K562 (cell line): Measurements from ENCODE around the gene SLC8A1. TPM values are rescaled to one million over a fixed set of nuclear protein-coding genes. Genes with fewer than 3 reads are reported as not detected.

Experiments used
- ATAC-seq: fragments of 200-7000 bp; cut with Tn5 transposase; 3 replicates; pipeline ENCODE4 v1.9.1; 2020; ENCODE audit warnings: moderate library complexity
- BruUV-seq: library from RNA; stranded (reverse); fragments of 400-500 nt; replicated peaks from 2 replicates; lab custom pipeline; 2021; lab: Mats Ljungman, UMichigan
- CTCF ChIA-PET: fragments of 300-600 bp; formaldehyde crosslinking; extraction: SDS; loops from one replicate; lab custom pipeline; 2021; ENCODE audit warnings: low intra/inter-chr PET ratio; lab: Yijun Ruan, JAX
- POLR2A ChIA-PET: fragments of 300-600, 350-650 bp; sonication (Branson Sonifier 250); formaldehyde crosslinking; extraction: SDS; loops from one replicate; lab custom pipeline; 2021; ENCODE audit warnings: antibody characterized with exemption, inconsistent platforms; lab: Yijun Ruan, JAX
- DNase-seq, 4 experiments: peaks; one replicate each; pipeline versions ENCODE4 v3.0.0 to v3.0.0-alpha.2; 2011 to 2018; ENCODE audit warnings: low spot score in 3 of 4, mixed read lengths in 3 of 4; ENCODE audit errors: extremely low read depth in 1 of 4
- FAIRE-seq: peaks from 2 replicates; lab custom pipeline; 2011; peaks lifted over from hg19 to GRCh38; lab: Jason Lieb, UNC
- H2AFZ ChIP-seq: 2 replicates; pipeline ENCODE4 v1.6.0; 2011; ENCODE audit warnings: low read depth, low read length, control low read depth, inconsistent platforms
- H3K27ac ChIP-seq: fragments of 200-600 bp; 3 replicates; pipeline ENCODE4 v1.8.0; 2011; ENCODE audit warnings: low read depth, mild to moderate bottlenecking, control low read depth, inconsistent platforms, low read length, moderate library complexity, mixed read lengths; ENCODE audit errors: extremely low read depth
- H3K27me3 ChIP-seq, 2 experiments: fragments of 300-600 bp in 1 of 2; 2 replicates in 1 of 2; 3 replicates in 1 of 2; pipeline versions ENCODE4 v1.6.0 to v1.8.0; 2011; ENCODE audit warnings: inconsistent platforms in 2 of 2, low read length in 2 of 2, mild to moderate bottlenecking in 1 of 2, mixed read lengths in 1 of 2, moderate library complexity in 1 of 2; ENCODE audit not compliant: control insufficient read depth in 2 of 2, insufficient read depth in 2 of 2
- H3K36me3 ChIP-seq: fragments of 300-600 bp; 3 replicates; pipeline ENCODE4 v1.8.0; 2011; ENCODE audit warnings: mild to moderate bottlenecking, low read length, inconsistent platforms; ENCODE audit not compliant: control insufficient read depth, insufficient read depth
- H3K4me1 ChIP-seq, 2 experiments: fragments of 200-600 bp in 1 of 2; replicated peaks in 1 of 2; 2 replicates in 1 of 2; 3 replicates in 1 of 2; pipeline versions ENCODE4 v1.5.1 to v1.8.0; 2011; ENCODE audit warnings: inconsistent platforms in 2 of 2, low read length in 2 of 2, mild to moderate bottlenecking in 1 of 2, mixed read lengths in 1 of 2, moderate library complexity in 1 of 2; ENCODE audit not compliant: control insufficient read depth in 2 of 2, insufficient read depth in 2 of 2
- H3K4me2 ChIP-seq: 2 replicates; pipeline ENCODE4 v1.6.1; 2011; ENCODE audit warnings: low read length, control low read depth, inconsistent platforms, mixed read lengths; ENCODE audit not compliant: insufficient read depth
- H3K4me3 ChIP-seq: fragments of 200-600 bp; sonication (generic), shearing (Covaris generic); 2 replicates; pipeline ENCODE4 v1.5.1; 2016; ENCODE audit warnings: control low read depth, inconsistent platforms
- H3K79me2 ChIP-seq: fragments of 200-600 bp; 3 replicates; pipeline ENCODE4 v1.8.0; 2011; ENCODE audit warnings: low read length, inconsistent platforms; ENCODE audit not compliant: control insufficient read depth, insufficient read depth
- H3K9ac ChIP-seq, 2 experiments: 2 replicates each; pipeline versions ENCODE4 v1.6.0 to v1.6.1; 2011; ENCODE audit warnings: low read depth in 2 of 2, low read length in 2 of 2, control low read depth in 1 of 2, inconsistent platforms in 1 of 2, mild to moderate bottlenecking in 1 of 2, mixed read lengths in 1 of 2; ENCODE audit not compliant: insufficient read depth in 1 of 2
- H3K9me1 ChIP-seq: one replicate; pipeline ENCODE4 v1.6.0; 2011; ENCODE audit warnings: inconsistent platforms, mild to moderate bottlenecking, low read length, moderate library complexity; ENCODE audit not compliant: control insufficient read depth, insufficient read depth
- H3K9me3 ChIP-seq: replicated peaks from 2 replicates; pipeline ENCODE4 v1.5.1; 2011; ENCODE audit warnings: low read depth, low read length, inconsistent platforms; ENCODE audit not compliant: control insufficient read depth, insufficient read depth
- H4K20me1 ChIP-seq: replicated peaks from 2 replicates; pipeline ENCODE4 v1.6.1; 2011; ENCODE audit warnings: low read length, inconsistent platforms, mixed read lengths; ENCODE audit not compliant: control insufficient read depth, insufficient read depth
- ETV1 ChIP-seq: fragments of 450-650 bp; conservative IDR thresholded peaks from 2 replicates; pipeline ENCODE4 v1.6.1; 2016; ENCODE audit warnings: missing genetic modification characterization, control low read depth, low read depth, missing compliant biosample characterization
- WGBS: fragments of 100-300 bp; shearing (Covaris generic); methylation state at CpG from one replicate; pipeline ENCODE4 v1.1.6; 2016; ENCODE audit warnings: low coverage, mixed read lengths; ENCODE audit not compliant: insufficient coverage; ENCODE audit errors: missing lambda C conversion rate; 5-methylcytosine and 5-hydroxymethylcytosine counted together
- in situ Hi-C: fragments of 300-500 bp; cut with MboI; formaldehyde crosslinking; loops from 4 replicates; pipeline ENCODE4 v1.15.0; 2018; ENCODE audit warnings: inconsistent platforms, mixed read lengths
- intact Hi-C: fragments of 100-400 bp; cut with micrococcal nuclease; formaldehyde crosslinking; loops from 2 replicates; pipeline ENCODE4 v1.14.2; 2022
- polyA plus RNA-seq, 8 experiments: library from polyadenylated mRNA; depleted of rRNA in 4 of 8; stranded (reverse) in 5 of 8; unstranded in 3 of 8; fragments of >200 nt; fragmentation: Nextera tagmentation in 2 of 8; fragmentation: Illumina TruSeq in 1 of 8; extraction: Ambion mirVana in 2 of 8; extraction: Trizol in 1 of 8; gene quantifications; 2 replicates each; pipeline versions ENCODE4 v1.2.1 to v1.2.3, GENCODE V29; 2011 to 2014; ENCODE audit warnings: inconsistent platforms in 1 of 8, missing spikeins in 1 of 8
- total RNA-seq, 7 experiments: library from RNA; depleted of rRNA in 6 of 7; stranded (reverse); fragments of >200 nt in 6 of 7; fragmentation: Illumina TruSeq in 2 of 7; extraction: Trizol in 2 of 7; gene quantifications; 2 replicates each; pipeline versions ENCODE4 v1.2.1 to v1.2.3, GENCODE V29; 2011 to 2021; ENCODE audit warnings: low replicate concordance in 1 of 7
- TF ChIP-seq, protein P1 (sequence below): fragments of 250-450 bp; sonication (Bioruptor Pico); IDR thresholded peaks from 2 replicates; pipeline ENCODE4 v1.4.0; 2020
- TF ChIP-seq, protein P2 (sequence below): fragments of 450-650 bp; formaldehyde crosslinking; IDR thresholded peaks from 2 replicates; pipeline ENCODE4 v1.4.0; 2020; ENCODE audit warnings: mild to moderate bottlenecking, mixed read lengths

The SLC8A1 gene
- total and polyA plus RNA-seq, 9 of the 15 experiments (the other 6 are each of a cell fraction or from before 2014, with no cell fraction given): not detected

DNA sequence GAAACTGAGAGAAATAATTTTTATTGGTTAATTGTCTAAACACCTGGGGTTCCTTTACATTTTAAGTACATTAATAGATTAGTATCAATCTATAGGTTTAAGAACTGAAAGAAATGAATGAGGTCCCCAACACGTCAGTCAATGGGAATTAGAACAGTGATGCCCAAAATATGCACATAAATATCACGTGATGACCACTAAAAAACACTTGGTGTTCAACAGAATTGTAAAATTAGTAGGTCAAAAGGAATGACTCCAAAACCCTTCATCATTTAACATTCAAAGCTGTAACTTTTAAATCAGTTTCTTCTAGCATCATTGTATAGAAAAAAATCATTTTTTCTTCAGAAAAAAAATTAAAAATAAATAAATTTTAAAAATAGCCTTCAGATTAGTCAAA lies 140.9 kb downstream of the SLC8A1 start:
- Histone ChIP-seq H3K27me3 (no peaks in the 10 kb centered on the region), H3K27ac (no peak overlapping the region), H4K20me1 (no peaks in the 10 kb centered on the region), H3K9ac (no peak overlapping the region), H3K36me3 (no peaks in the 10 kb centered on the region), H2AFZ (no peak overlapping the region), H3K4me1 (no peaks in the 10 kb centered on the region), H3K79me2 (no peaks in the 10 kb centered on the region), H3K9me1 (no peaks in the 10 kb centered on the region), H3K9me3 (no peaks in the 10 kb centered on the region), H3K4me2 (no peak overlapping the region), H3K4me3 (no peak overlapping the region)
- no peak for FAIRE-seq
- POLR2A ChIA-PET: no interaction called here
- in situ Hi-C loops: no loop called here
- TF ChIP-seq, protein P1, sequence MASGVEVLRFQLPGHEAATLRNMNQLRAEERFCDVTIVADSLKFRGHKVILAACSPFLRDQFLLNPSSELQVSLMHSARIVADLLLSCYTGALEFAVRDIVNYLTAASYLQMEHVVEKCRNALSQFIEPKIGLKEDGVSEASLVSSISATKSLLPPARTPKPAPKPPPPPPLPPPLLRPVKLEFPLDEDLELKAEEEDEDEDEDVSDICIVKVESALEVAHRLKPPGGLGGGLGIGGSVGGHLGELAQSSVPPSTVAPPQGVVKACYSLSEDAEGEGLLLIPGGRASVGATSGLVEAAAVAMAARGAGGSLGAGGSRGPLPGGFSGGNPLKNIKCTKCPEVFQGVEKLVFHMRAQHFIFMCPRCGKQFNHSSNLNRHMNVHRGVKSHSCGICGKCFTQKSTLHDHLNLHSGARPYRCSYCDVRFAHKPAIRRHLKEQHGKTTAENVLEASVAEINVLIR (CRISPR knock-in tag): no peak
- TF ChIP-seq, protein P2, sequence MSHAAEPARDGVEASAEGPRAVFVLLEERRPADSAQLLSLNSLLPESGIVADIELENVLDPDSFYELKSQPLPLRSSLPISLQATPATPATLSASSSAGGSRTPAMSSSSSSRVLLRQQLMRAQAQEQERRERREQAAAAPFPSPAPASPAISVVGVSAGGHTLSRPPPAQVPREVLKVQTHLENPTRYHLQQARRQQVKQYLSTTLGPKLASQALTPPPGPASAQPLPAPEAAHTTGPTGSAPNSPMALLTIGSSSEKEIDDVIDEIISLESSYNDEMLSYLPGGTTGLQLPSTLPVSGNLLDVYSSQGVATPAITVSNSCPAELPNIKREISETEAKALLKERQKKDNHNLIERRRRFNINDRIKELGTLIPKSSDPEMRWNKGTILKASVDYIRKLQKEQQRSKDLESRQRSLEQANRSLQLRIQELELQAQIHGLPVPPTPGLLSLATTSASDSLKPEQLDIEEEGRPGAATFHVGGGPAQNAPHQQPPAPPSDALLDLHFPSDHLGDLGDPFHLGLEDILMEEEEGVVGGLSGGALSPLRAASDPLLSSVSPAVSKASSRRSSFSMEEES: peak; percentile 80
- no peak for ATAC-seq
- no peak for DNase-seq
- intact Hi-C loops: no loop called here
- WGBS: 2% methylated on average over 2 of the region's 2 CpGs
- CTCF ChIA-PET: no interaction called here
- BruUV-seq: no TSS peak

DNA sequence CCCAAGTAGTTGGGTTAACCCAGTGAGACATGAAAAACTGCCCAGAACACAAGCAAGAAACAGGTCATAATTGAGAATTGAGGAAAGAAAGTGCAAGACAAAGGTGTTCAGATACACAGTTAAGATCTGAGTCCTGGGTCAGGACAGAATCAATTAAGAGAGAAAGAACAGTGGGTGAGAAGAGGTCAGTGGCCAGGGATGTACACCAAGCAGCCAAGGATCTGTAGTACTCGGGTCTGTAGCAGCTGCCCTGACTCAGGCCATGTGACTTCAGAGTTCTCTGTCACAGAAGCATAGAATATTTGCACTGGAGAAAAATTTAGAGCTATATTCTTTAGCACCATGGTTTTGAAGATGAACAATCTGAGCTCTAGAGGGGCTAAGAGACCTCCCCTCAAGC lies 141.6 kb downstream of the SLC8A1 start:
- H3K4me1 ChIP-seq: no peaks in the 10 kb centered on the region
- intact Hi-C loops: no loop called here
- H3K27ac ChIP-seq: no peak overlapping the region
- H3K36me3 ChIP-seq: no peaks in the 10 kb centered on the region
- no TSS peak for BruUV-seq
- WGBS: 0% methylated on average over 1 of the region's 1 CpG
- H4K20me1 ChIP-seq: no peaks in the 10 kb centered on the region
- no peaks in the 10 kb centered on the region for H3K9me1 ChIP-seq
- H3K9me3 ChIP-seq: no peaks in the 10 kb centered on the region
- H3K79me2 ChIP-seq: no peaks in the 10 kb centered on the region
- TF ChIP-seq ETV1 (tag): no peak
- TF ChIP-seq, all 486 proteins: peak for 0
- ChIA-PET POLR2A (no interaction called here), CTCF (no interaction called here)
- in situ Hi-C loops: no loop called here
- FAIRE-seq (no peak), ATAC-seq (no peak), DNase-seq (no peak)
- no peak overlapping the region for H3K4me2 ChIP-seq
- H3K27me3 ChIP-seq: no peaks in the 10 kb centered on the region
- H3K9ac ChIP-seq: no peak overlapping the region
- H2AFZ ChIP-seq: no peak overlapping the region
- no peak overlapping the region for H3K4me3 ChIP-seq
